SK-N-SH treated with all-trans-retinoic acid at 6 μM for 48 hours (cell line): ENCODE data around the gene GADD45GIP1.

Experiments used
- ISL1 ChIP-seq: fragments of 250-450 bp; sonication (Bioruptor Pico); IDR thresholded peaks from 2 replicates; pipeline ENCODE4 v2.1.2; 2022; ENCODE audit warnings: mild to moderate bottlenecking, moderate library complexity
- TF ChIP-seq, protein P1 (sequence below): fragments of 250-450 bp; sonication (Bioruptor Pico); IDR thresholded peaks from 2 replicates; pipeline ENCODE4 v1.5.1; 2020; ENCODE audit warnings: low read depth, mild to moderate bottlenecking, moderate library complexity

DNA sequence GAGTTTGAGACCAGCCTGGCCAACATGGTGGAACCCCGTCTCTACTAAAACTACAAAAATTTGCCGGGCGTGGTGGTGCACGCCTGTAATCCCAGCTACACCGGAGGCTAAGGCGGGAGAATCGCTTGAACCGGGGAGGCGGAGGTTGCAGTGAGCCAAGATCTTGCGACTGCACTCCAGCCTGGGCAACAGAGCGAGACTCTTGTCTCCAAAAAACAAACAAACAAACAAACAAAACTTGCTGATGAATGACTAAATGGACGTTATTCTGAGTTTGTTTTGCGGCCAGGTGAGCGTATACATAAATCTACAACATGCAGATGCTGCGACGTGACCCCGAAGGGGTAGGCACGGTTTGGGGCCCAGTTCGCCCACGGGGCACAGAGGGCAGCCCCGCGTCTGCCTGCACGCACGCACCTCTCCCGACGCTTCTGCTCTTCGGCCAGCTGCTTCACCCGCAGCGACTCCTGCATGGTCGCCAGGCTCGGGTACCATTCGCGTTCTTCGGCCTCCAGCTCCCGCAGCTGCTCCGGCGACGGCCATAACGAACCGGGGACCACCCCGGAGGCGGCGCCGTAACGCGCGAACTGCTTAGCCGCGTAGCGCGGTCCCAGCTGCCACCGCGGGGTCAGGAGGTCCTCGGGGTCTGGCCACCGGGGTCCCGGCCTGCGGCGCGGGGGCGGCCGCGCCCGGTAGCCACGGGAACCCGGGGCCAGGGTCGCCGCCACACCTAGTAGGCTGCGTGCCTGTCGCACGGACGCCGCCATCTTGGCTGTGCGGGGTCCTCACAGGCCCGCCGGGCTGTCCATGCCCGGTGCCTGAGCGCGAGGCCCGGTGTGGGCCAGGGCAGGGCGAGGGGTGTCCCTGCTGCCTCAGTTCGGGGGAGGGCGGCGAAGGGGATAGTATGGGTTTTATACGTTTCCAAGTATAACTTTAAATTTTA, at the start of gene GADD45GIP1:
- TF ChIP-seq, protein P1, sequence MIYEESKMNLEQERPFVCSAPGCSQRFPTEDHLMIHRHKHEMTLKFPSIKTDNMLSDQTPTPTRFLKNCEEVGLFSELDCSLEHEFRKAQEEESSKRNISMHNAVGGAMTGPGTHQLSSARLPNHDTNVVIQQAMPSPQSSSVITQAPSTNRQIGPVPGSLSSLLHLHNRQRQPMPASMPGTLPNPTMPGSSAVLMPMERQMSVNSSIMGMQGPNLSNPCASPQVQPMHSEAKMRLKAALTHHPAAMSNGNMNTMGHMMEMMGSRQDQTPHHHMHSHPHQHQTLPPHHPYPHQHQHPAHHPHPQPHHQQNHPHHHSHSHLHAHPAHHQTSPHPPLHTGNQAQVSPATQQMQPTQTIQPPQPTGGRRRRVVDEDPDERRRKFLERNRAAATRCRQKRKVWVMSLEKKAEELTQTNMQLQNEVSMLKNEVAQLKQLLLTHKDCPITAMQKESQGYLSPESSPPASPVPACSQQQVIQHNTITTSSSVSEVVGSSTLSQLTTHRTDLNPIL (CRISPR knock-in tag): no peak
- no peak for TF ChIP-seq ISL1
